Renal cortical epithelial cell (primary cell): Measurements from ENCODE around the gene TNRC6B. TPM values are rescaled to one million over a fixed set of nuclear protein-coding genes. Genes with fewer than 3 reads are reported as not detected.
"Not testable (repeated sequence)": the region's sequence is repeated elsewhere in the genome, so short reads cannot be mapped to it uniquely, and the experiment has no call there.

Experiments
- DNase-seq: peaks from one replicate; pipeline ENCODE4 v3.0.0-alpha.2; 2011; ENCODE audit warnings: low read depth
- total RNA-seq: library from RNA; depleted of rRNA; stranded (reverse); fragments of >200 nt; gene quantifications from 2 replicates; pipeline ENCODE4 v1.2.3, GENCODE V29; 2014

Gene TNRC6B
- total RNA-seq, 1 donor from 2014 or later, result 52.5 TPM

- no peak for DNase-seq
Measured at GRCh38 chr22:40211476-40212054, 33.8 kb downstream of the TNRC6B start.

DNA sequence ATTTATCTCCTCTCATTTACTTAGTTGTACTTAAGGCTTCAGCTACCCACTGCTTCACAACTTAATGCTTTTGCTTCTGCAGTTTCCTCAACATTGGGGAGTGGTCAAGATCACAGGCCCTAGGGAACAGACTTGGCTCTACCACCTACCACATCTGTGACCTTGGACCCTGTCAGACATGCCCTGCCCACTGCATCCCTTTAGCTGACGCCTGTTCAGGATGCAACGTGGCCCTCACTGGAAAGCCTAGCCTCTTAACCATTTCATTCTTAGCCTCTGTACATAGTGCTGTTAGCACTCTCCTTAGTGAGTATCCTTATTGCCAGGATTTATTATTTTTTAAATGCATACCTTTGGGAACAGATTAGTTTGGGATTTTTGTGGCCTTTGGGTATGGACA is 34.4 kb downstream of the TNRC6B start:
- DNase-seq, result no peak

GRCh38 chr22:40213478-40213877 is 35.8 kb downstream of the TNRC6B start:
- DNase-seq, result no peak

- DNase-seq, result no peak
Measured at GRCh38 chr22:40215266-40215665, 37.5 kb downstream of the TNRC6B start.

- DNase-seq, result no peak
Measured at GRCh38 chr22:40216041-40216756, 38.5 kb downstream of the TNRC6B start.

DNA sequence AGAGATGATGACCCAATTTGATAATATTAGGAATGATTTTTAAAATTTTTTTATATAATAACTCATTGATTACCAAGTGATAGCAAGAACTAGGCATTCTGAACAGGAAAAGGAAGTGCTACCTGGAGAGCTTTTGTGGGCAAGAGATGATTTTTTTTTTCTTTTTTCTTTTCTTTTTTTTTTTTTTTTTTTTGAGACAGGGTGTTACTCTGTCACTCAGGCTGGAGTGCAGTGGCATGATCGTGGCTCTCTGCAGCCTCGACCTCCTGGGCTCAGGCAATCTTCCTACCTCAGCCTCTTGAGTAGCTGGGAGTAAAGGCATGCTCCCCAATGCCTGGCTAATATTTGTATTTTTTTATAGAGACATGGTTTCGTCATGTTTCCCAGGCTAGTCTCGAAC is 40.4 kb downstream of the TNRC6B start:
- DNase-seq, result no peak

DNA sequence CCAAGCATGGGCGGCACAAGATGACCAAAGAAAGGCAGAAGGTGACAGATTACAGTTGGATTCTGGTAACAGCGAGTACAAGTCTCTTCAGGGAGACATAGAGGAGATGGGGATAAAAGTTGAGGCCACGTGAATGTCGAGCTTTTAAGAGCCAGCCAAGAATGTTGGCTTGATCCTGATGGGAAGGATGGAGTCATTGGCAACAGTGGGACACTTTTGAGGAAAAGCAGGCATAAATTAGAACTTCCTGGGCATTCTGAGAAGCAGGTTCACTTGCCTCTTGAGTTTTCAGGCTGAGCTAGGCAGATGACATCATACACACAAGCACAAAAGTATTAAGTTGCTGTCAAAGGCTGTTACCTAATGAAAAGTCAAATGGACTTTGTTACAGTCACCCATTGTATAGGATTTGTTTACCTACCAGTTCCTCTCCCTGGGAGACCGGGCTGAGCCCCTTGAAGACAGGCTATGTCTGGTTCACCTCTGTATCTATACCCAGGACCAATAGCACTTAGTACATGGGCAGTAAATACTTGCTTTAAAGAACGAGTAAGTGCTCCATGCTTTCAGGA is 41.1 kb downstream of the TNRC6B start:
- no peak for DNase-seq

GRCh38 chr22:40220316-40221054 is 42.8 kb downstream of the TNRC6B start:
- DNase-seq, result no peak

- no peak for DNase-seq
Measured at GRCh38 chr22:40221055-40221414, 43.3 kb downstream of the TNRC6B start.

DNA sequence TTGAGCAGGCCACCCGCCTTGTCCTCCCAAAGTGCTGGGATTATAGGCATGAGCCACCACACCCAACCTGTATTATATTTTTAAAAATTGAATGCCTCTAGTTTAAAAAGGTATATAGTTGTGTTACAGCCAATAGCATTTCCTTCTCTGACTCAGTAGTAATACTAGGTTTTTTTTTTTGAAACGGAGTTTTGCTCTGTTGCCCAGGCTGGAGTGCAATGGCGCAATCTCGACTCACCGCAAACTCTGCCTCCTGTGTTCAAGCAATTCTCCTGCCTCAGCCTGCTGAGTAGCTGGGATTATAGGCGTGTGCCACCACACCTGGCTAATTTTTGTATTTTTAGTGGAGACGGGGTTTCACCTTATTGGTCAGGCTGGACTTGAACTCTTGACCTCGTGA is 45.3 kb downstream of the TNRC6B start:
- DNase-seq, result not testable (repeated sequence)

GRCh38 chr22:40224702-40225101 is 47.0 kb downstream of the TNRC6B start:
- peak; percentile 32 for DNase-seq

DNA sequence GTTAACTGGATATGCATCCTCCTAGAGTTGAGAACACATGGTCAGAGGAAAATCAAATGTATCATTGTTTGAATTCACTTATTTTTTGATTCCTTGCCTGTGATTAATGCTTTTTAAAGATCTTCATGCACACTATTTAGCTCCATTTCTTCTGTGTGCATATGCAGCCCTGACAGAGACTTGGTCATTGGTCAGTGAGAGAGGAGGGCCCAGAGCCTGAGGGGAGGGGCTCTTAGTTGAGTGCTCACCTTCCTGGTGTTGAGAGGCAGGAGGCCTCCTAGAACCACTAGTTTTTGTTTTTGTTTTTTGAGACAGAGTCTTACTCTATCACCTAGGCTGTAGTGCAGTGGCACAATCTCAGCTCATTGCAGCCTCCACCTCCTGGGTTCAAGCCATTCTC is 48.9 kb downstream of the TNRC6B start:
- no peak for DNase-seq

GRCh38 chr22:40231618-40232313 is 54.0 kb downstream of the TNRC6B start:
- no peak for DNase-seq

GRCh38 chr22:40232624-40233023 is 54.9 kb downstream of the TNRC6B start:
- no peak for DNase-seq

DNA sequence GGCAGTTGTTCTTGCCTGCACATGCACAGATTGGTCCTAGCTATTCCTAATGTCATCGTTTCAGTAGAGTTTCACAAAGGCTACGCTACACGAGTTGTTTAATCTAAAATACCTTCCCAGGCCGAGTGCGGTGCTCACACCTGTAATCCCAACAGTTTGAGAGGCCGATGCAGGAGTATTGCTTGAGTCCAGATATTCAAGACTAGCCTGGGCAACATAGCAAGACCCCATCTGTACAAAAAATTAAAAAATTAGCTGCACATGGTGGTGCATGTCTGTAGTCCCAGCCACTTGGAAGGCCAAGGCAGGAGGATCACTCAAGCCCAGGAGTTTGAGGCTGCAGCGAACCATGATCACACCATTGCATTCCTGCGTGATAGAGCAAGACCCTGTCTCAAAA is 56.2 kb downstream of the TNRC6B start:
- DNase-seq, result no peak

GRCh38 chr22:40234658-40235057 is 56.9 kb downstream of the TNRC6B start:
- no peak for DNase-seq

GRCh38 chr22:40235308-40235707 is 57.6 kb downstream of the TNRC6B start:
- DNase-seq, result no peak

GRCh38 chr22:40236131-40236665 is 58.5 kb downstream of the TNRC6B start:
- peak; percentile 17 for DNase-seq

GRCh38 chr22:40237241-40237640 is 59.5 kb downstream of the TNRC6B start:
- no peak for DNase-seq

GRCh38 chr22:40237788-40238424 is 60.2 kb downstream of the TNRC6B start:
- no peak for DNase-seq
